ENCODE results near the gene EPHB1. TPM values are rescaled to one million over a fixed set of nuclear protein-coding genes. Genes with fewer than 3 reads are reported as not detected.

The EPHB1 gene
- total RNA-seq, 4 donors from 2014 or later: 2.3 to 5.6 (median 4.6) TPM

- WGBS, 2 donors: 82 to 85% methylated on average over 5 of the region's 5 CpGs
- H3K4me3 ChIP-seq (replicated peaks in 1 of 3): no peak overlapping the region
- no peak for DNase-seq
- no peaks in the 10 kb centered on the region for H3K9me3 ChIP-seq
- TF ChIP-seq POLR2A (IDR thresholded peaks at IDR 0.05) (no peak), CTCF (IDR thresholded peaks at IDR 0.05) (no peak)
- H3K4me1 ChIP-seq: no peaks in the 10 kb centered on the region
- no peaks in the 10 kb centered on the region for H3K27me3 ChIP-seq
- intact Hi-C loops (cut with DNase I): no loop called here
- no peak overlapping the region for H3K27ac ChIP-seq
- no peaks in the 10 kb centered on the region for H3K36me3 ChIP-seq
Measured at GRCh38 chr3:135141160-135141559, 346.1 kb downstream of the EPHB1 start.

GRCh38 chr3:135141672-135142071, 346.6 kb downstream of the EPHB1 start:
- DNase-seq: no peak
- no peak overlapping the region for H3K4me3 ChIP-seq (replicated peaks in 1 of 3)
- H3K9me3 ChIP-seq: no peaks in the 10 kb centered on the region
- no peaks in the 10 kb centered on the region for H3K27me3 ChIP-seq
- no peaks in the 10 kb centered on the region for H3K4me1 ChIP-seq
- TF ChIP-seq POLR2A (IDR thresholded peaks at IDR 0.05): no peak
- no peak for TF ChIP-seq CTCF (IDR thresholded peaks at IDR 0.05)
- intact Hi-C loops (cut with DNase I): no loop called here
- WGBS, 2 donors: 87 to 92% methylated on average over 2 of the region's 2 CpGs
- H3K36me3 ChIP-seq: no peaks in the 10 kb centered on the region
- no peak overlapping the region for H3K27ac ChIP-seq

GRCh38 chr3:135142530-135142929, 347.5 kb downstream of the EPHB1 start:
- intact Hi-C loops (cut with DNase I): no loop called here
- H3K9me3 ChIP-seq: no peaks in the 10 kb centered on the region
- no peak overlapping the region for H3K27ac ChIP-seq
- no peak overlapping the region for H3K4me3 ChIP-seq (replicated peaks in 1 of 3)
- no peaks in the 10 kb centered on the region for H3K27me3 ChIP-seq
- DNase-seq: no peak
- 90 to 92% methylated on average over 5 of the region's 5 CpGs for WGBS, 2 donors
- H3K4me1 ChIP-seq: no peaks in the 10 kb centered on the region
- no peak for TF ChIP-seq POLR2A (IDR thresholded peaks at IDR 0.05)
- TF ChIP-seq CTCF (IDR thresholded peaks at IDR 0.05): no peak
- H3K36me3 ChIP-seq: no peaks in the 10 kb centered on the region

GRCh38 chr3:135143474-135143873, 348.4 kb downstream of the EPHB1 start:
- intact Hi-C loops (cut with DNase I): no loop called here

GRCh38 chr3:135145581-135145980, 350.5 kb downstream of the EPHB1 start:
- intact Hi-C loops (cut with DNase I): no loop called here
- no peak for DNase-seq
- Histone ChIP-seq H3K4me1 (no peaks in the 10 kb centered on the region), H3K9me3 (no peaks in the 10 kb centered on the region), H3K36me3 (no peaks in the 10 kb centered on the region), H3K27ac (no peak overlapping the region), H3K4me3 (replicated peaks in 1 of 3) (no peak overlapping the region), H3K27me3 (no peaks in the 10 kb centered on the region)
- TF ChIP-seq CTCF (IDR thresholded peaks at IDR 0.05) (no peak), POLR2A (IDR thresholded peaks at IDR 0.05) (no peak)
- WGBS, 2 donors: 95 to 99% methylated on average over 3 of the region's 3 CpGs

More at GRCh38 chr3:135143474-135143873, 348.4 kb downstream of the EPHB1 start:
- Histone ChIP-seq H3K9me3 (no peaks in the 10 kb centered on the region), H3K4me1 (no peaks in the 10 kb centered on the region), H3K4me3 (replicated peaks in 1 of 3) (no peak overlapping the region), H3K27me3 (no peaks in the 10 kb centered on the region), H3K27ac (no peak overlapping the region), H3K36me3 (no peaks in the 10 kb centered on the region)
- TF ChIP-seq POLR2A (IDR thresholded peaks at IDR 0.05): no peak
- TF ChIP-seq CTCF (IDR thresholded peaks at IDR 0.05): no peak
- DNase-seq: no peak
- 80 to 95% methylated on average over 1 to 2 of the region's 2 CpGs for WGBS, 2 donors

Data from thyroid gland (tissue), 4 donors.